GM12892 (cell line): Measurements from ENCODE around the gene TNNT1.

Experiments used
- DNase-seq: peaks from one replicate; pipeline ENCODE4 v3.0.0; 2011; ENCODE audit not compliant: insufficient read length
- FAIRE-seq: peaks from 2 replicates; lab custom pipeline; 2011; peaks lifted over from hg19 to GRCh38; lab: Jason Lieb, UNC
- POLR2A ChIP-seq: IDR thresholded peaks from 2 replicates; pipeline ENCODE4 v1.6.1; 2011; ENCODE audit warnings: low read depth, low read length, control low read depth
- POLR2AphosphoS5 ChIP-seq: IDR thresholded peaks from 2 replicates; pipeline ENCODE4 v1.6.1; 2011; ENCODE audit warnings: low read depth, low read length, control low read depth
- TAF1 ChIP-seq: IDR thresholded peaks from 2 replicates; pipeline ENCODE4 v1.6.1; 2011; ENCODE audit warnings: low read depth, mild to moderate bottlenecking, control low read depth, low read length, borderline replicate concordance

The TNNT1 gene

GRCh38 chr19:55090564-55090963 lies 58.4 kb downstream of the TNNT1 start:
- TF ChIP-seq TAF1 (no peak), POLR2A (no peak), POLR2AphosphoS5 (no peak)
- FAIRE-seq (no peak), DNase-seq (no peak)

GRCh38 chr19:55089342-55089944 lies 59.6 kb downstream of the TNNT1 start:
- FAIRE-seq = no peak
- no peak for TF ChIP-seq POLR2A
- no peak for TF ChIP-seq TAF1
- TF ChIP-seq POLR2AphosphoS5 = no peak
- no peak for DNase-seq

- FAIRE-seq (peak; percentile 88), DNase-seq (peak; percentile 76)
- TF ChIP-seq POLR2A (no peak), POLR2AphosphoS5 (no peak), TAF1 (no peak)
Observed at GRCh38 chr19:55088543-55089341, 60.3 kb downstream of the TNNT1 start.

GRCh38 chr19:55088021-55088451 lies 61.0 kb downstream of the TNNT1 start:
- FAIRE-seq (no peak), DNase-seq (no peak)
- TF ChIP-seq TAF1 (no peak), POLR2AphosphoS5 (no peak), POLR2A (no peak)

- no peak for FAIRE-seq
- no peak for DNase-seq
- TF ChIP-seq POLR2A (no peak), TAF1 (no peak), POLR2AphosphoS5 (no peak)
Observed at GRCh38 chr19:55087542-55087901, 61.5 kb downstream of the TNNT1 start.

- FAIRE-seq (no peak), DNase-seq (peak; percentile 69)
- TF ChIP-seq TAF1 = no peak
- TF ChIP-seq POLR2A = no peak
- TF ChIP-seq POLR2AphosphoS5 = no peak
Observed at GRCh38 chr19:55086730-55087541, 62.1 kb downstream of the TNNT1 start.

GRCh38 chr19:55085923-55086715 lies 62.9 kb downstream of the TNNT1 start:
- TF ChIP-seq POLR2AphosphoS5 (no peak), TAF1 (no peak), POLR2A (no peak)
- FAIRE-seq (no peak), DNase-seq (no peak)

- FAIRE-seq (no peak), DNase-seq (no peak)
- no peak for TF ChIP-seq TAF1
- no peak for TF ChIP-seq POLR2AphosphoS5
- no peak for TF ChIP-seq POLR2A
Observed at GRCh38 chr19:55084416-55084815, 64.6 kb downstream of the TNNT1 start.

- FAIRE-seq = no peak
- TF ChIP-seq TAF1 (no peak), POLR2A (no peak), POLR2AphosphoS5 (no peak)
- DNase-seq = no peak
Observed at GRCh38 chr19:55083004-55083850, 65.8 kb downstream of the TNNT1 start.
